ENCODE data around the gene SLC45A2.

The SLC45A2 gene

GRCh38 chr5:33966805-33967204 is 17.7 kb downstream of the SLC45A2 start:
- Histone ChIP-seq H3K9me3 (ENCODE audit: control insufficient read depth, insufficient read depth, low read length) (no peaks in the 10 kb centered on the region), H3K4me1 (ENCODE audit: control insufficient read depth, low read length) (no peaks in the 10 kb centered on the region), H3K79me2 (ENCODE audit: control insufficient read depth, low read length) (no peaks in the 10 kb centered on the region), H3K27ac (ENCODE audit: low read depth, low read length) (no peak overlapping the region), H3K27me3 (ENCODE audit: control insufficient read depth, low read length) (no peaks in the 10 kb centered on the region), H4K20me1 (ENCODE audit: control insufficient read depth, insufficient read depth, low read depth, low read length) (no peaks in the 10 kb centered on the region), H3K9me2 (replicated peaks; ENCODE audit: control insufficient read depth, low read length) (no peaks in the 10 kb centered on the region), H3K36me3 (ENCODE audit: control insufficient read depth, low read length) (no peaks in the 10 kb centered on the region), H3K4me3 (ENCODE audit: low read length) (no peak overlapping the region), H3K4me2 (ENCODE audit: low read length) (no peak overlapping the region), H3F3A (ENCODE audit: control insufficient read depth, insufficient read depth) (no peaks in the 10 kb centered on the region)
- TF ChIP-seq EZH2phosphoT487 (IDR thresholded peaks at IDR 0.05; ENCODE audit: borderline replicate concordance, low read length), result no peak
- no peak for TF ChIP-seq CTCF (IDR thresholded peaks at IDR 0.05; ENCODE audit: low read depth, low read length, poor library complexity, severe bottlenecking)

- Histone ChIP-seq H3K4me3 (ENCODE audit: low read length) (no peak overlapping the region), H3K27ac (ENCODE audit: low read depth, low read length) (no peak overlapping the region), H3K9me2 (replicated peaks; ENCODE audit: control insufficient read depth, low read length) (no peaks in the 10 kb centered on the region), H3F3A (ENCODE audit: control insufficient read depth, insufficient read depth) (no peaks in the 10 kb centered on the region), H3K4me2 (ENCODE audit: low read length) (no peak overlapping the region), H4K20me1 (ENCODE audit: control insufficient read depth, insufficient read depth, low read depth, low read length) (no peaks in the 10 kb centered on the region), H3K27me3 (ENCODE audit: control insufficient read depth, low read length) (no peaks in the 10 kb centered on the region), H3K79me2 (ENCODE audit: control insufficient read depth, low read length) (no peaks in the 10 kb centered on the region), H3K9me3 (ENCODE audit: control insufficient read depth, insufficient read depth, low read length) (no peaks in the 10 kb centered on the region), H3K4me1 (ENCODE audit: control insufficient read depth, low read length) (no peaks in the 10 kb centered on the region), H3K36me3 (ENCODE audit: control insufficient read depth, low read length) (no peaks in the 10 kb centered on the region)
- TF ChIP-seq EZH2phosphoT487 (IDR thresholded peaks at IDR 0.05; ENCODE audit: borderline replicate concordance, low read length) (no peak), CTCF (IDR thresholded peaks at IDR 0.05; ENCODE audit: low read depth, low read length, poor library complexity, severe bottlenecking) (no peak)
These were observed 20.3 kb downstream of the SLC45A2 start for GRCh38 chr5:33964132-33964700.

GRCh38 chr5:33958176-33958575 is 26.3 kb downstream of the SLC45A2 start:
- H4K20me1 ChIP-seq (ENCODE audit: control insufficient read depth, insufficient read depth, low read depth, low read length), result no peaks in the 10 kb centered on the region
- TF ChIP-seq EZH2phosphoT487 (IDR thresholded peaks at IDR 0.05; ENCODE audit: borderline replicate concordance, low read length) (no peak), CTCF (IDR thresholded peaks at IDR 0.05; ENCODE audit: low read depth, low read length, poor library complexity, severe bottlenecking) (no peak)
- H3K36me3 ChIP-seq (ENCODE audit: control insufficient read depth, low read length), result no peaks in the 10 kb centered on the region
- H3K4me3 ChIP-seq (ENCODE audit: low read length), result no peak overlapping the region
- H3K4me2 ChIP-seq (ENCODE audit: low read length), result no peak overlapping the region
- no peaks in the 10 kb centered on the region for H3K9me2 ChIP-seq (replicated peaks; ENCODE audit: control insufficient read depth, low read length)
- no peaks in the 10 kb centered on the region for H3K4me1 ChIP-seq (ENCODE audit: control insufficient read depth, low read length)
- H3F3A ChIP-seq (ENCODE audit: control insufficient read depth, insufficient read depth), result no peaks in the 10 kb centered on the region
- H3K27ac ChIP-seq (ENCODE audit: low read depth, low read length), result no peak overlapping the region
- H3K27me3 ChIP-seq (ENCODE audit: control insufficient read depth, low read length), result no peaks in the 10 kb centered on the region
- H3K79me2 ChIP-seq (ENCODE audit: control insufficient read depth, low read length), result no peaks in the 10 kb centered on the region
- peaks cover 4% of the 10 kb centered on the region; the same call in 1 of the 2 replicates for H3K9me3 ChIP-seq (ENCODE audit: control insufficient read depth, insufficient read depth, low read length)

Data from DOHH2 (cell line).